Metanephros (tissue), 2 donors: ENCODE measurements around the gene LRRC59. TPM values are rescaled to one million over a fixed set of nuclear protein-coding genes. Genes with fewer than 3 reads are reported as not detected.

Experiments used
- small RNA-seq: library from RNA; depleted of rRNA; stranded (forward); fragments of <200 nt; gene quantifications from one replicate; pipeline ENCODE3, GENCODE V24; 2014; ENCODE audit warnings: low replicate concordance
- total RNA-seq: library from RNA; depleted of rRNA; stranded (reverse); fragments of >200 nt; gene quantifications from one replicate; pipeline ENCODE4 v1.2.3, GENCODE V29; 2014

LRRC59 gene
- total RNA-seq, result 44.1 TPM

DNA sequence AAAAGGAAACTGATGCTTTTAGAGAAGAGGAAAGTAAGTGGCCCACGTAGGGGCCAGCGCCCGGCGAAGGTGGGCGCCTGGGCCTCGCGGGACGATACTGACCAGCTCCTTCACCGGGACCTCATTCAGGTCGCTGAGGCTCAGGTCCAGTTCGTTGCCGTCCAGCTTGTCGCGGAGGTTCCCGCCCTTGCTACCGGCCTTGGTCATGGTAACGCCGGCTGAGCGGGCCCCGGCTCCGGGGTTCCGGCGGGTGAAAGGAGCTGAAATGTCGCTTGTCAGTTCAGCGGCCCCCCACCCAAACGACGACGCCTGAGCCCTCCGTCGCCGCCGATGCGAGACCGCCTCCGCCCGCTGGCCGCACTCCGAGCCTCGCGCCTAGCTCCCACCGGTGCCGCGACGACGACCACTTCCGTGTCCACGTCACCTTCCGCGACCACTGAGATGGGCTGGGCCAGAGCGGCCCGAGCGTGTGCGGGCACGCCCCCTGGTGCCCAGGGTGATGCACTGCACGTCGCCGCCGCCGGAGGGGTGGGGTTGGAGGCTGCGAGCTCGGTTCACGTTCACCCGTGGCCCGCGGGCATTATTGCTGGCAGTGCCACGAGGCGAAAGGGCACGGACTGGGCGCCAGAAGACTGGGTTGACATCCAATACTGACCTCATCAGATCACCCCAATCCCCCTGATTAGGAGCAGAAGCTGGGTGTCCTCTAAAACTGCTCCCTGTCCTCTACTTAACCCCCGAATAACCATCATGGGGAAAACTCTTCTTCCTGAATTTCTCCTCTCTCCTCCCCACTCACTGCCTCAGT lies at the start of gene LRRC59:
Gene LRRC59 (minus strand): TSS at position 413 of the 808 bp plus-strand sequence. CDS start 206 bp downstream, at position 207.

DNA sequence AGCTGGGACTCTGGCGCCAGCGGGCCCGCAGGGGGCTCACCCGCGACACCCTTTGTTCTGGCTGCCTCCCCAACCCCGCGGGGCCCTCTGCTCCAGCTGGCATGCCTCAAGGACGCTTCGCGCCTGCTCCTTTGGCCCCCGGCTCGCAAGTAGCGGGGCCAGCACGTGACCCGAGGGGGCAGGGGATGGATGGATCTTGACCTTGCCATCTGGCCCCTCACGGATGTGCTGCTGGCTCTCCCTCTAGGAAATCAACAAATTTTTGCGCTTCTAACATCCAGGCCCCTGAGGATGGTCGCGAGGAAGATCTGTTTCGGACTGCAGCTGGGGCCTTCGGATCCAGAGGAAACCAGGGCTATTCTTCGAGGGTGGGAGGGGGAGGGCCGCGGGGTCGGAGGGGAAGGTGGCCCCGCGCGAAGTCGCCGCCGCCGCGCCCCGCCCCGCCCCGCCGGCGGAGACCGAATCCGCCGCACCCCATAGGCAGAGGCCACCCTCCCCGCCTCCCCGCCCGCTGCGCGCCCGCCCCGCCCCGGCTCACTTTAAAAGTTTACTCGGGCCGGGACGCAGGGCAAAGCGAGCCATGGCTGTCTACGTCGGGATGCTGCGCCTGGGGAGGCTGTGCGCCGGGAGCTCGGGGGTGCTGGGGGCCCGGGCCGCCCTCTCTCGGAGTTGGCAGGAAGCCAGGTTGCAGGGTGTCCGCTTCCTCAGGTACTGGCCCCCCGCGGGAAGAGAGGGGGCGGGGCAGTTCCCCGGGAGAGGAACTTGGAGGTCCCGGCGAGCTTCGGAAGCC lies 28.6 kb upstream of the LRRC59 start, which contains the start of gene ACSF2:
Gene ACSF2 (plus strand): TSS at position 537 of the 790 bp plus-strand sequence. CDS start 44 bp downstream, at position 581.

DNA sequence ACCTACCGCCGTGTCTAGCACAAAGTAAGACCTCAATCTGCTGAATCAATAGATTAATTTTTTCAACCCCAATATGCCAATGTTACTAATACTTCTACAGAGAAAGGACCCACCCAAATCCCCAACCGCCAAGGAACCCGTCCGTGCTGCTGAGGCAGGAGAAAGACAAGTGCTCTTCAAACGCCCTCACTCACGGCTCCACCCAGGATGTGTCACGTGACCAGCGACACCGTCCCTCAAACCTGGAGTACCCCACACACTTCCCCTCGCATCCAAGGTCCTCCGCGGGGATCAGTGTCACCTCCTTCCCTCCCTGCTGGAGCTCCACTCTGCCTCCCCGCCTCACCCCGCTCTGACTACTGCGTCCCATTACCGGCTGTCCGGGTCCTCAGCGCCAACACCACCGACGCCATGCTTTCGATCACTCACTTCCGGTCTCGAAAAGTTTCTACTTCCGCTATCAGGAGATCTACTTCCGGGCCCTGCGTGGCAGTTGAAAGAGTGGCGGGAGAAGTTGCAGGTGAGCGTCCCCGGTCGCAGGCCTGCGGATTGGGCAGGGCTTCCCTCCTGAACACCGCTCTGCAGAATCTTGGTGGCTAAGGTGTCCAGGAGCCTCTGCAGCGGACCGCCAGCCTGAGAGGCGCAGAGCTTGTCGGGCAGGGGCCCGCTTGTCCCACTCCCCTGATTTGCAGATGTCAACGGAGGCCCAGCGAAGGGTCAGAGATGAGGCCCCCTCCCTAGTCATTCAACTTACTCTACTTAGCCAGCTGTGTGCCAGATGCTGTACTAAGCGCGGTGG lies 24.4 kb downstream of the LRRC59 start, which contains the start of the genes EME1 and MRPL27:
Gene EME1 (plus strand): TSS at position 472 of the 799 bp plus-strand sequence. CDS start 1,980 bp downstream, outside the sequence.
Gene MRPL27 (minus strand): TSS at position 427 of the 799 bp plus-strand sequence. CDS start 14 bp downstream, at position 413.

DNA sequence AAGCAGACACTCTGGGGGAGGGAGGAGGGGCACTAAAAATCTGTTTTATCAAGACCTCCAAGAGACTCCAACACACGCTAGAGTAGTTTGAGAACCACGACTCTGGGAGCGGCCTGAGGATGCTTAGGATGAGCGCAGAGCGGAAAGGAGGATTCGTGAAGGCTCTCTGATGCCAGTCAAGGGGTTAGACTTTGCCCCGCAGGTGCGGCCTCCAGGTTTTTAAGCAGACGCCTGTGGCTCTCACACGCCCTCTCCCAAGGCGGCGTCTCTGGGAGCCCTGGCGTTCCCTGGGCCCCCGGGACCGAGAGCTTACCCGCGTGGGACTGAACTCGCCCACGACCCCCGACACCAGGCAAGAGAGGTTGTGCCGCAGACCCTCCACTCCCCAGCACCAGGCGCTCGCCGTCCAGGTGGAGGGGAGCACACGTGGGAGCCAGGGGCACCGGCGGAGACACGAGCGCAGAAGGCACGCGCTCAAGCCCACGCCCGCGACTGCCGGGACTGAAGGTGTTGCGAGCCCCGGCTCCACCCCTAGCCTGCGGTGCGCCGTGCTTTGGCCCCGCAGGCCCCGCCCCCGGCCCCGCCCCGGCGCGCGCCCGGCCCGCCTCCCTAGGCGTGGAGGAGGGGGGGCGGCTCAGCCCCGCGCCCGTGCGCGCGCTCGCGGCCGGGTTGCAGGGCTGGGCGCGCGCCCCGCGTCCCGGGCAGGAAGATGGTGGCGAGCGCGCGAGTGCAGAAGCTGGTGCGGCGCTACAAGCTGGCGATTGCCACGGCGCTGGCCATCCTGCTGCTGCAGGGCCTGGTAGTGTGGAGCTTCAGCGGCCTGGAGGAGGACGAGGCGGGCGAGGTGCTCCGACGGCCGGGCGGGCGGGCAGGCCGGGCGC lies 51.7 kb downstream of the LRRC59 start, which contains the start of gene XYLT2:
Gene XYLT2 (plus strand): TSS at position 695 of the 881 bp plus-strand sequence. CDS start 15 bp downstream, at position 710.

Small RNA genes lying within 50 kb of the gene (small RNA-seq; reads per million reads assigned to genes)
- gene RF00019, result not detected

Other genes with a start within 250 kb of the LRRC59 start
- 27.6 TPM for gene PPP1R9B, start 246.8 kb downstream of the LRRC59 start, total RNA-seq
- 58.7 TPM for gene SGCA, start 231.5 kb downstream of the LRRC59 start, total RNA-seq
- gene COL1A1, start 195.9 kb downstream of the LRRC59 start, total RNA-seq, result 1,442 TPM
- gene TMEM92, start 123.1 kb downstream of the LRRC59 start, total RNA-seq, result 0.58 TPM
- 35.9 TPM for gene XYLT2, start 51.4 kb downstream of the LRRC59 start, total RNA-seq
- gene MRPL27, start 24.3 kb downstream of the LRRC59 start, total RNA-seq, result 47.6 TPM
- 3.0 TPM for gene EME1, start 24.3 kb downstream of the LRRC59 start, total RNA-seq
- 73.9 TPM for gene ACSF2, start 28.7 kb upstream of the LRRC59 start, total RNA-seq
- 0.12 TPM for gene CHAD, start 71.4 kb upstream of the LRRC59 start, total RNA-seq
- 41.0 TPM for gene RSAD1, start 81.3 kb upstream of the LRRC59 start, total RNA-seq
- gene MYCBPAP, start 110.9 kb upstream of the LRRC59 start, total RNA-seq, result 2.9 TPM
- gene EPN3, start 135.2 kb upstream of the LRRC59 start, total RNA-seq, result 10.7 TPM
- gene SPATA20, start 149.7 kb upstream of the LRRC59 start, total RNA-seq, result 59.0 TPM
- gene CACNA1G, start 163.2 kb upstream of the LRRC59 start, total RNA-seq, result 17.1 TPM
- gene ABCC3, start 237.4 kb upstream of the LRRC59 start, total RNA-seq, result 13.5 TPM